ENCODE data around the gene SH3GLB2.

DNA sequence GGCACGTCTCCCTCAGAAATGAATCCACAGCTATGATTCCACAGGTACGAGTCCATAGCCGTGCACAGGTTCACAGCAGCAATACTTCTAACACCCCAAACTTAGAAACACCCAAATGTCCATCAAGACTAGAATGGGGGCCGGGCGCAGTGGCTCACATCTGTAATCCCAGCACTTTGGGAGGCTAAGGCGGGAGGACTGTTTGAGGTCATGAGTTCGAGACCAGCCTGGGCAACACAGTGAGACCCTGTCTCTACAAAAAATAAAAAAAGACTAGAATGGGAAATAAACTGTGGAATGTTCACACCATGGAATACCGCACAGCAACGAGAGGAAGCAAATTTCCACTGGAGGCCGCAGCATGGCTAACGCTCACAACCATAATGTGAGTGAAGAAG is 48.5 kb upstream of the SH3GLB2 start:
- TF ChIP-seq EZH2phosphoT487 (IDR thresholded peaks at IDR 0.05; ENCODE audit: insufficient read depth, low read depth) (no peak), EZH2 (IDR thresholded peaks at IDR 0.05; ENCODE audit: insufficient read depth, poor library complexity, severe bottlenecking) (no peak)

Data from GM23248 (cell line).